Activated naive CD4-positive, alpha-beta T cell treated with anti-CD3 and anti-CD28 coated beads, Interleukin-2, amount 10 ng/mL, durations not matched to agents 7 days and 5 days (primary cell): Measurements from ENCODE around the gene ITPK1.

Experiments used
- CTCF ChIA-PET: fragments of 350-600 bp; sonication (Branson Sonifier 250); formaldehyde crosslinking; loops from one replicate; lab custom pipeline; 2021; ENCODE audit warnings: antibody characterized with exemption; lab: Charles Lee
- DNase-seq: peaks from one replicate; pipeline ENCODE4 v3.0.0-alpha.2; 2020
- H3K27ac Mint-ChIP-seq: one replicate; pipeline ENCODE4 v1.8.0; 2021; ENCODE audit warnings: mild to moderate bottlenecking, moderate library complexity, mixed read lengths
- H3K27me3 Mint-ChIP-seq: one replicate; pipeline ENCODE4 v1.8.0; 2021; ENCODE audit warnings: mild to moderate bottlenecking, mixed read lengths
- H3K36me3 Mint-ChIP-seq: one replicate; pipeline ENCODE4 v1.8.0; 2021; ENCODE audit warnings: mixed read lengths
- H3K4me1 Mint-ChIP-seq: one replicate; pipeline ENCODE4 v1.8.0; 2021; ENCODE audit warnings: mixed read lengths
- H3K4me3 Mint-ChIP-seq: one replicate; pipeline ENCODE4 v1.8.0; 2021; ENCODE audit warnings: mild to moderate bottlenecking, moderate library complexity, mixed read lengths
- H3K9me3 Mint-ChIP-seq: one replicate; pipeline ENCODE4 v1.8.0; 2021; ENCODE audit warnings: mixed read lengths

ITPK1 gene

DNA sequence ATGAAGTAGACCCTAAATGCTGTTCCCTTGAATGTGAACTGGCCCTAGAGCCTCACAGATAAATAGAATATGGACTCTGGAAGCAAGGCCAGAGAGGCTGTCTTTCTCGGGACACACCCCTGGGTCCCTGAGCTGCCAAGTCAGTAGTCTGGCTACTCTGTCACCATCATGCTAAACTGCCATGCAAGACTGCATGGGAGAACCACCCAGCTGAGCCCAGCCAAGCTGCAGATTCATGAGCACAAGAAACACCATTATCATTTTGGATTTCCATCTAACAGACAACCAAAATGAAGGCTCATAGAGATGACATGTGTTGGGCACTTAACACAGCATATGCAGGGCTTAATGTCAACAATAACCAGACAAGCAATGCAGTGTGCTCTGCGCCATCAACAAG is 139.5 kb downstream of the ITPK1 start:
- H3K9me3 Mint-ChIP-seq, result peaks cover 51% of the 10 kb centered on the region
- H3K27me3 Mint-ChIP-seq, result no peaks in the 10 kb centered on the region
- CTCF ChIA-PET, result no interaction called here
- no peak overlapping the region for H3K4me3 Mint-ChIP-seq
- H3K4me1 Mint-ChIP-seq, result no peaks in the 10 kb centered on the region
- peaks cover 55% of the 10 kb centered on the region for H3K36me3 Mint-ChIP-seq
- no peak for DNase-seq
- H3K27ac Mint-ChIP-seq, result no peak overlapping the region

GRCh38 chr14:92974541-92975345 is 141.0 kb downstream of the ITPK1 start:
- H3K4me1 Mint-ChIP-seq, result no peaks in the 10 kb centered on the region
- H3K4me3 Mint-ChIP-seq, result no peak overlapping the region
- no peak for DNase-seq
- CTCF ChIA-PET, result no interaction called here
- H3K27ac Mint-ChIP-seq, result no peak overlapping the region
- H3K9me3 Mint-ChIP-seq, result peaks cover 44% of the 10 kb centered on the region
- peaks cover 49% of the 10 kb centered on the region for H3K36me3 Mint-ChIP-seq
- no peaks in the 10 kb centered on the region for H3K27me3 Mint-ChIP-seq

DNA sequence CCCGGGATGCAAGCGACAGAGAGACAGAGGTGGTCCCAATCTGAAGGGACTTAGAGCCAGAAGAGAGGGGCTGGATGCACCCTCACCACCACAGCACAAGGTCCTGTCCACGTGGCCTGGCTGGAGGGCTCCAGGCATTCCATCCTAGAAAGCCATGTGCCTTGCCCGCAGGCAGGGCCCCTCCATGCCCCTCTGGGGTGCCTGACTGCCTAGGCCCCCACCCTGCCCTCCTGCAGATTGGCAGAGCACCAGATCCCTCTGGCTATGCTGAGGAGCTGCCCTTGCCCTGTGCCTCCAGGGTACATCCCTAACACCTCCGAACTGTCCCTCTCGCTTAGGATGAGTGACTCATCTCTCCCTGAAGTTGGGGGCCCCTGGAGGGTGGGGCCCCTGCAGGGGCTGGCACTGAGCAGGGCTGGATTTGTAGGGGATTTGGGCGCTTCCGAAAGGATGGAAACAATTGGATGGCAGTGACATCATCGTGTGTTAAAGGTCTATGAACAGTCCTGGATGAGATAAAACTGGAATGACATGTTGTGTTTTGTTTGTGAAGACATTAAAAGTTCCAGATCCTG is 141.8 kb downstream of the ITPK1 start:
- H3K27me3 Mint-ChIP-seq, result no peaks in the 10 kb centered on the region
- no peak for DNase-seq
- H3K36me3 Mint-ChIP-seq, result peaks cover 41% of the 10 kb centered on the region
- H3K4me3 Mint-ChIP-seq, result no peak overlapping the region
- peaks cover 36% of the 10 kb centered on the region for H3K9me3 Mint-ChIP-seq
- CTCF ChIA-PET, result no interaction called here
- no peak overlapping the region for H3K27ac Mint-ChIP-seq
- H3K4me1 Mint-ChIP-seq, result no peaks in the 10 kb centered on the region

GRCh38 chr14:92973261-92973797 is 142.4 kb downstream of the ITPK1 start:
- Mint-ChIP-seq H3K9me3 (peaks cover 30% of the 10 kb centered on the region), H3K27me3 (no peaks in the 10 kb centered on the region), H3K27ac (no peak overlapping the region), H3K36me3 (peaks cover 39% of the 10 kb centered on the region), H3K4me3 (no peak overlapping the region), H3K4me1 (no peaks in the 10 kb centered on the region)
- CTCF ChIA-PET, result no interaction called here
- DNase-seq, result peak; percentile 40

GRCh38 chr14:92971601-92972180 is 144.0 kb downstream of the ITPK1 start:
- Mint-ChIP-seq H3K27ac (no peak overlapping the region), H3K27me3 (no peaks in the 10 kb centered on the region), H3K9me3 (peaks cover 16% of the 10 kb centered on the region), H3K36me3 (peaks cover 24% of the 10 kb centered on the region), H3K4me1 (no peaks in the 10 kb centered on the region), H3K4me3 (no peak overlapping the region)
- no peak for DNase-seq
- CTCF ChIA-PET, result no interaction called here

GRCh38 chr14:92970271-92970670 is 145.5 kb downstream of the ITPK1 start:
- H3K4me1 Mint-ChIP-seq, result no peaks in the 10 kb centered on the region
- peaks cover 10% of the 10 kb centered on the region for H3K36me3 Mint-ChIP-seq
- no peak for DNase-seq
- peaks cover 3% of the 10 kb centered on the region for H3K9me3 Mint-ChIP-seq
- no peaks in the 10 kb centered on the region for H3K27me3 Mint-ChIP-seq
- CTCF ChIA-PET, result no interaction called here
- H3K27ac Mint-ChIP-seq, result no peak overlapping the region
- no peak overlapping the region for H3K4me3 Mint-ChIP-seq

GRCh38 chr14:92969871-92970270 is 145.9 kb downstream of the ITPK1 start:
- no peak for DNase-seq
- CTCF ChIA-PET, result no interaction called here
- Mint-ChIP-seq H3K27me3 (no peaks in the 10 kb centered on the region), H3K4me1 (no peaks in the 10 kb centered on the region), H3K4me3 (no peak overlapping the region), H3K36me3 (peaks cover 8% of the 10 kb centered on the region), H3K27ac (no peak overlapping the region), H3K9me3 (no peaks in the 10 kb centered on the region)

- peaks cover 4% of the 10 kb centered on the region for H3K36me3 Mint-ChIP-seq
- no peaks in the 10 kb centered on the region for H3K9me3 Mint-ChIP-seq
- CTCF ChIA-PET, result no interaction called here
- no peak overlapping the region for H3K4me3 Mint-ChIP-seq
- H3K27me3 Mint-ChIP-seq, result no peaks in the 10 kb centered on the region
- no peaks in the 10 kb centered on the region for H3K4me1 Mint-ChIP-seq
- no peak overlapping the region for H3K27ac Mint-ChIP-seq
- no peak for DNase-seq
These were observed 146.3 kb downstream of the ITPK1 start for GRCh38 chr14:92969430-92969829.

GRCh38 chr14:92968291-92969020 is 147.3 kb downstream of the ITPK1 start:
- H3K4me3 Mint-ChIP-seq, result no peak overlapping the region
- H3K4me1 Mint-ChIP-seq, result no peaks in the 10 kb centered on the region
- no peaks in the 10 kb centered on the region for H3K27me3 Mint-ChIP-seq
- no peaks in the 10 kb centered on the region for H3K9me3 Mint-ChIP-seq
- no peaks in the 10 kb centered on the region for H3K36me3 Mint-ChIP-seq
- no peak for DNase-seq
- no peak overlapping the region for H3K27ac Mint-ChIP-seq
- CTCF ChIA-PET, result no interaction called here

GRCh38 chr14:92967346-92967926 is 148.3 kb downstream of the ITPK1 start:
- no peak for DNase-seq
- Mint-ChIP-seq H3K36me3 (no peaks in the 10 kb centered on the region), H3K27me3 (no peaks in the 10 kb centered on the region), H3K27ac (no peak overlapping the region), H3K9me3 (no peaks in the 10 kb centered on the region), H3K4me1 (no peaks in the 10 kb centered on the region), H3K4me3 (no peak overlapping the region)
- CTCF ChIA-PET, result no interaction called here

DNA sequence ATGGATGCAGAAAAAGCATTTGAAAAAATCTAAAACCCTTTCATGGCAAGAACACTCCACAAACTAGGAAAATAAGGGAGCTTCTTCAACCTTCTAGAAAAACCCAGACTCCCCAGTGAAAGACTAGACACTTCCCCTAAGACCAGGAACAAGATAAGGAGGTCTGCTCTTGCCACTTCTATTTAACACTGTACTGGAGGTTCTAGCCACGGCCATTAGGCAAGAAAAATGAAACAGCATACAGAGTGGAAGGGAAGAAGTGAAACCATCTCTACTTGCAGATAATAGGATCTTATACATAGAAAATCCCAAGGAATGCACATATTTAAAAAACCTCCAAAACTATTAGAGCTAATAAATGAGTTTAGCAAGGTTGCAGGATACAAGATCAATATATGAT is 150.4 kb downstream of the ITPK1 start:
- CTCF ChIA-PET, result no interaction called here
- H3K9me3 Mint-ChIP-seq, result no peaks in the 10 kb centered on the region
- no peaks in the 10 kb centered on the region for H3K4me1 Mint-ChIP-seq
- H3K27ac Mint-ChIP-seq, result no peak overlapping the region
- H3K36me3 Mint-ChIP-seq, result no peaks in the 10 kb centered on the region
- DNase-seq, result no peak
- no peak overlapping the region for H3K4me3 Mint-ChIP-seq
- no peaks in the 10 kb centered on the region for H3K27me3 Mint-ChIP-seq

DNA sequence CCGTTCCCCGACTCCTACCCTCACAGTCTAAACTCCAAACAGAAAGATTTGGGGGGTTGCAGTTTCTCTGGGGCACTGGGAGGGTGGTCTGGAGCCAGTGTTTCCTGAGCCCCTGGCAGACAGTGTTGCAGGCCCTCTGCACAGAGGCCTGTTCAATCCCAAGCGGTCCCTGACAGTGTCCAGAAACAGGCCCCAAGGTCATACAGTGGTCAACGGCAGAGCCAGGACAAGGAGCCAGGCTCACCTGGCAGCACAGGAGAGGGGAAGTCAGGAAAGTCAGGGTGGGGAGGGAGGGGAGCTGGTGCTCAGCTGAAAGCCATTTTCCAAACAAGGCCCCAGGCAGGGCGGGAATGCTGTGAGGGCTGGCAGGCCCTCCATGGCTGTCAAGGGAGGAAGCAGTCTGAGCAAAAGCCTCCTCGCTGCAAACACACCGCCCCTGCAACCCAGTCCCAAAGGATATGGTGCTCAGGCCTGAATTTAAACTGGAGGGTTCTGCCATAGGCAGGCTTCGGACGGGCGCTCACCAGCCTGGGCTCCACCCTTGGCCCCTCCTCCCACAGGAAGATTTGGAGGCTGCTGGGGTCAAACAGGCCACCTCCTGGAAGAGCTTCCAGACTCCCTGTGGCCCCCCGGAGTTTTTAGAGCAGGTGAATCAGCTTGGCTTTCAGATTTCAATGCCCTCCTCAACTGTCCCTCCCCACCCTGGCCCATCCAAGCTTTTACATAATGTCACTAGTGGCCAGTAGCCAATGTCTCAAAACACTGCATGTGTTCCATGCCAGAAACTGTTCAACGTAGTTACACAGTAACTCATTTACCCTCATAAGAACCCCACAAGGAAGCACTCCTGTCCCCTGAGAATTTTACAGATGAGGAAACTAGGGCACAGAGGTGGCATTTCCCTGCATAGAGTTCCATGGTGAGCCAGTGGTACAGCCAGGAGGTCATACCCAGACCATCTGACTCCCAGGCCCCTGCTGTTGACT is 151.3 kb downstream of the ITPK1 start:
- H3K9me3 Mint-ChIP-seq, result no peaks in the 10 kb centered on the region
- DNase-seq, result no peak
- no peaks in the 10 kb centered on the region for H3K4me1 Mint-ChIP-seq
- no peaks in the 10 kb centered on the region for H3K27me3 Mint-ChIP-seq
- H3K4me3 Mint-ChIP-seq, result no peak overlapping the region
- CTCF ChIA-PET, result no interaction called here
- no peaks in the 10 kb centered on the region for H3K36me3 Mint-ChIP-seq
- no peak overlapping the region for H3K27ac Mint-ChIP-seq
